ENCODE results near the gene KLF15.

DNA sequence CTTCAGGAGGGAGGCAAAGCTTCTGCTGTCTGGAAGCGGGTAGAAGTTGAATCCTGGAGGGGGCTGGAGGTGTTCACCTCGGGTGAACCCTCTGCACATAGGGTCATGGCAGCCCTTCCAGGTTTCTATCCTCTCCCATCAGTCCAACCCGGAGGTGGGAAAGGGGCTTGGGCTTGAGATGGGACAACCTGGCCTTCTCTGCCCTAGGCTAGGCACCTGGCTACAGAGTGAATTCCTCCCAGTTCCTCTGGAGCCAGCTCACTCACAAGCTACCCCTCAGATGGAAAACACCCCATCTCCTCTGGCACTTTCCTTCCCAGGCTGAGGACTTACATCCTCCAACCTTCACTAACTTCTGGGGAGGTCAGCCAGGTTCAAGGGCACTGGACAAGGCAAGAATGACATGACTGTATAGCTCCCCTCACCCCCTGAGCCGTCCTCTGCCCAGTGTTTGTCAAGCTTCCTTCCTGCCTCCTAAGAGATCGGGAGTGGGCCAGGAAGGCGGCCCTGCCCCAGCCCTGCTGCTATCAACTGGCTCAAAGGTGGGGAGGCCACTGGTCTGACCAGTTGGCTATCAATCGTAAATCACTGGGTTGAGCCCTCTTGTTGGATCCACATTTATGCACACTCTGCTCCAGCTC, 45.8 kb downstream of the KLF15 start:
- TF ChIP-seq, protein P1, sequence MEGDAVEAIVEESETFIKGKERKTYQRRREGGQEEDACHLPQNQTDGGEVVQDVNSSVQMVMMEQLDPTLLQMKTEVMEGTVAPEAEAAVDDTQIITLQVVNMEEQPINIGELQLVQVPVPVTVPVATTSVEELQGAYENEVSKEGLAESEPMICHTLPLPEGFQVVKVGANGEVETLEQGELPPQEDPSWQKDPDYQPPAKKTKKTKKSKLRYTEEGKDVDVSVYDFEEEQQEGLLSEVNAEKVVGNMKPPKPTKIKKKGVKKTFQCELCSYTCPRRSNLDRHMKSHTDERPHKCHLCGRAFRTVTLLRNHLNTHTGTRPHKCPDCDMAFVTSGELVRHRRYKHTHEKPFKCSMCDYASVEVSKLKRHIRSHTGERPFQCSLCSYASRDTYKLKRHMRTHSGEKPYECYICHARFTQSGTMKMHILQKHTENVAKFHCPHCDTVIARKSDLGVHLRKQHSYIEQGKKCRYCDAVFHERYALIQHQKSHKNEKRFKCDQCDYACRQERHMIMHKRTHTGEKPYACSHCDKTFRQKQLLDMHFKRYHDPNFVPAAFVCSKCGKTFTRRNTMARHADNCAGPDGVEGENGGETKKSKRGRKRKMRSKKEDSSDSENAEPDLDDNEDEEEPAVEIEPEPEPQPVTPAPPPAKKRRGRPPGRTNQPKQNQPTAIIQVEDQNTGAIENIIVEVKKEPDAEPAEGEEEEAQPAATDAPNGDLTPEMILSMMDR (IDR thresholded peaks at IDR 0.05 in 2 of 3, conservative IDR thresholded peaks at IDR 0.05 in 1 of 3; ENCODE audit: borderline replicate concordance in 1 of 3, insufficient read depth in 1 of 3, low read depth in 2 of 3, low read length in 2 of 3) = no peak
- TF ChIP-seq POLR2A (IDR thresholded peaks at IDR 0.05; ENCODE audit: borderline replicate concordance, extremely low read depth, insufficient read depth, insufficient read length) (no peak), POLR2AphosphoS5 (IDR thresholded peaks at IDR 0.05; ENCODE audit: low read depth, low read length) (no peak), CEBPB (IDR thresholded peaks at IDR 0.05; ENCODE audit: low read depth) (no peak), EZH2phosphoT487 (IDR thresholded peaks at IDR 0.05; ENCODE audit: borderline replicate concordance) (no peak), SIN3A (IDR thresholded peaks at IDR 0.05; ENCODE audit: low read depth) (no peak), YY1 (IDR thresholded peaks at IDR 0.05; ENCODE audit: extremely low read depth, insufficient replicate concordance, low read depth, low read length) (no peak), ZFX (IDR thresholded peaks at IDR 0.05) (no peak)
- TF ChIP-seq, protein P2, sequence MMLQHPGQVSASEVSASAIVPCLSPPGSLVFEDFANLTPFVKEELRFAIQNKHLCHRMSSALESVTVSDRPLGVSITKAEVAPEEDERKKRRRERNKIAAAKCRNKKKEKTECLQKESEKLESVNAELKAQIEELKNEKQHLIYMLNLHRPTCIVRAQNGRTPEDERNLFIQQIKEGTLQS (IDR thresholded peaks at IDR 0.05) = no peak
- TF ChIP-seq, protein P3, sequence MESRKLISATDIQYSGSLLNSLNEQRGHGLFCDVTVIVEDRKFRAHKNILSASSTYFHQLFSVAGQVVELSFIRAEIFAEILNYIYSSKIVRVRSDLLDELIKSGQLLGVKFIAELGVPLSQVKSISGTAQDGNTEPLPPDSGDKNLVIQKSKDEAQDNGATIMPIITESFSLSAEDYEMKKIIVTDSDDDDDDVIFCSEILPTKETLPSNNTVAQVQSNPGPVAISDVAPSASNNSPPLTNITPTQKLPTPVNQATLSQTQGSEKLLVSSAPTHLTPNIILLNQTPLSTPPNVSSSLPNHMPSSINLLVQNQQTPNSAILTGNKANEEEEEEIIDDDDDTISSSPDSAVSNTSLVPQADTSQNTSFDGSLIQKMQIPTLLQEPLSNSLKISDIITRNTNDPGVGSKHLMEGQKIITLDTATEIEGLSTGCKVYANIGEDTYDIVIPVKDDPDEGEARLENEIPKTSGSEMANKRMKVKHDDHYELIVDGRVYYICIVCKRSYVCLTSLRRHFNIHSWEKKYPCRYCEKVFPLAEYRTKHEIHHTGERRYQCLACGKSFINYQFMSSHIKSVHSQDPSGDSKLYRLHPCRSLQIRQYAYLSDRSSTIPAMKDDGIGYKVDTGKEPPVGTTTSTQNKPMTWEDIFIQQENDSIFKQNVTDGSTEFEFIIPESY (IDR thresholded peaks at IDR 0.05; ENCODE audit: extremely low read depth, insufficient replicate concordance, low read length) = no peak
- TF ChIP-seq, protein P4, sequence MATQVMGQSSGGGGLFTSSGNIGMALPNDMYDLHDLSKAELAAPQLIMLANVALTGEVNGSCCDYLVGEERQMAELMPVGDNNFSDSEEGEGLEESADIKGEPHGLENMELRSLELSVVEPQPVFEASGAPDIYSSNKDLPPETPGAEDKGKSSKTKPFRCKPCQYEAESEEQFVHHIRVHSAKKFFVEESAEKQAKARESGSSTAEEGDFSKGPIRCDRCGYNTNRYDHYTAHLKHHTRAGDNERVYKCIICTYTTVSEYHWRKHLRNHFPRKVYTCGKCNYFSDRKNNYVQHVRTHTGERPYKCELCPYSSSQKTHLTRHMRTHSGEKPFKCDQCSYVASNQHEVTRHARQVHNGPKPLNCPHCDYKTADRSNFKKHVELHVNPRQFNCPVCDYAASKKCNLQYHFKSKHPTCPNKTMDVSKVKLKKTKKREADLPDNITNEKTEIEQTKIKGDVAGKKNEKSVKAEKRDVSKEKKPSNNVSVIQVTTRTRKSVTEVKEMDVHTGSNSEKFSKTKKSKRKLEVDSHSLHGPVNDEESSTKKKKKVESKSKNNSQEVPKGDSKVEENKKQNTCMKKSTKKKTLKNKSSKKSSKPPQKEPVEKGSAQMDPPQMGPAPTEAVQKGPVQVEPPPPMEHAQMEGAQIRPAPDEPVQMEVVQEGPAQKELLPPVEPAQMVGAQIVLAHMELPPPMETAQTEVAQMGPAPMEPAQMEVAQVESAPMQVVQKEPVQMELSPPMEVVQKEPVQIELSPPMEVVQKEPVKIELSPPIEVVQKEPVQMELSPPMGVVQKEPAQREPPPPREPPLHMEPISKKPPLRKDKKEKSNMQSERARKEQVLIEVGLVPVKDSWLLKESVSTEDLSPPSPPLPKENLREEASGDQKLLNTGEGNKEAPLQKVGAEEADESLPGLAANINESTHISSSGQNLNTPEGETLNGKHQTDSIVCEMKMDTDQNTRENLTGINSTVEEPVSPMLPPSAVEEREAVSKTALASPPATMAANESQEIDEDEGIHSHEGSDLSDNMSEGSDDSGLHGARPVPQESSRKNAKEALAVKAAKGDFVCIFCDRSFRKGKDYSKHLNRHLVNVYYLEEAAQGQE (IDR thresholded peaks at IDR 0.05; ENCODE audit: low read depth) = no peak

Data from HCT116 (cell line).